Neural cell (in vitro differentiated cells): ENCODE measurements around the gene PPIC.

ENCODE experiments used
- EP300 ChIP-seq: fragments of 450-650 bp; conservative IDR thresholded peaks from 2 replicates; pipeline ENCODE4 v1.6.1; 2014; ENCODE audit warnings: antibody characterized with exemption, mild to moderate bottlenecking, moderate library complexity; ENCODE audit not compliant: poor library complexity, severe bottlenecking
- EZH2 ChIP-seq: fragments of 200-600, 300-800 bp; shearing (Covaris generic), sonication (generic); IDR thresholded peaks from 2 replicates; pipeline ENCODE4 v1.6.1; 2014; ENCODE audit warnings: antibody characterized with exemption, low read length, borderline replicate concordance, mild to moderate bottlenecking; ENCODE audit not compliant: insufficient read depth, poor library complexity, severe bottlenecking
- MXI1 ChIP-seq: fragments of 450-650 bp; conservative IDR thresholded peaks from 2 replicates; pipeline ENCODE4 v1.6.1; 2014; ENCODE audit warnings: antibody characterized with exemption, mild to moderate bottlenecking; ENCODE audit not compliant: poor library complexity, severe bottlenecking
- POLR2AphosphoS5 ChIP-seq: IDR thresholded peaks from 2 replicates; pipeline ENCODE4 v1.6.1; 2012
- RAD21 ChIP-seq: fragments of 450-650 bp; conservative IDR thresholded peaks from 2 replicates; pipeline ENCODE4 v1.6.1; 2014; ENCODE audit warnings: antibody characterized with exemption, mild to moderate bottlenecking, moderate library complexity
- SMC3 ChIP-seq: fragments of 450-650 bp; conservative IDR thresholded peaks from 2 replicates; pipeline ENCODE4 v1.6.1; 2014; ENCODE audit warnings: antibody characterized with exemption, mild to moderate bottlenecking, moderate library complexity; ENCODE audit not compliant: poor library complexity
- TAF1 ChIP-seq: IDR thresholded peaks from 2 replicates; pipeline ENCODE4 v1.6.1; 2012; ENCODE audit warnings: low read depth
- TF ChIP-seq, protein P1 (sequence below): fragments of 450-650 bp; IDR thresholded peaks from 2 replicates; pipeline ENCODE4 v1.5.1; 2014; ENCODE audit warnings: antibody characterized with exemption, mild to moderate bottlenecking, moderate library complexity; ENCODE audit not compliant: poor library complexity, severe bottlenecking

DNA sequence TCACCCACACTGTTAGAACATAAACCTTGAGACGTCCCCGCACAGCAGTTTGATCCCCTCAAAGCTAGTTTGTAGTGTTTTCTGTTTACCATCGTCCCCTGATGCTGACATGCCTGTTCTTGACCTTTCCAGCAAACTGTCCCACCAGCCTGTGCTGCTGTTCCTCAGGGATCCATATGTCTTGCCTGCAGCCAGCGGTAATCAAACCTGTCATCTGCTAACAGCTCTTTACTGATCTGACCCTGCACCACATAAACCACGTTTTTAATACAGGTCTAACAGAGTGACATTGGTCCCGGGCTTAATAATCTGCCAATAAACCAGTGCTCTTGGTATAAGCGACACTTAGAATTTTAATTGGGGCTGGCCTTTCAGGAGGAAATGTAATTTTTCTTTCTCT lies 34.7 kb downstream of the PPIC start:
- TF ChIP-seq POLR2AphosphoS5, result no peak
- TF ChIP-seq, protein P1, sequence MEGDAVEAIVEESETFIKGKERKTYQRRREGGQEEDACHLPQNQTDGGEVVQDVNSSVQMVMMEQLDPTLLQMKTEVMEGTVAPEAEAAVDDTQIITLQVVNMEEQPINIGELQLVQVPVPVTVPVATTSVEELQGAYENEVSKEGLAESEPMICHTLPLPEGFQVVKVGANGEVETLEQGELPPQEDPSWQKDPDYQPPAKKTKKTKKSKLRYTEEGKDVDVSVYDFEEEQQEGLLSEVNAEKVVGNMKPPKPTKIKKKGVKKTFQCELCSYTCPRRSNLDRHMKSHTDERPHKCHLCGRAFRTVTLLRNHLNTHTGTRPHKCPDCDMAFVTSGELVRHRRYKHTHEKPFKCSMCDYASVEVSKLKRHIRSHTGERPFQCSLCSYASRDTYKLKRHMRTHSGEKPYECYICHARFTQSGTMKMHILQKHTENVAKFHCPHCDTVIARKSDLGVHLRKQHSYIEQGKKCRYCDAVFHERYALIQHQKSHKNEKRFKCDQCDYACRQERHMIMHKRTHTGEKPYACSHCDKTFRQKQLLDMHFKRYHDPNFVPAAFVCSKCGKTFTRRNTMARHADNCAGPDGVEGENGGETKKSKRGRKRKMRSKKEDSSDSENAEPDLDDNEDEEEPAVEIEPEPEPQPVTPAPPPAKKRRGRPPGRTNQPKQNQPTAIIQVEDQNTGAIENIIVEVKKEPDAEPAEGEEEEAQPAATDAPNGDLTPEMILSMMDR, result no peak
- no peak for TF ChIP-seq RAD21
- TF ChIP-seq EZH2, result no peak
- TF ChIP-seq EP300, result no peak
- no peak for TF ChIP-seq TAF1
- no peak for TF ChIP-seq SMC3
- no peak for TF ChIP-seq MXI1
